A172 (cell line): ENCODE data around the gene SLC7A6. TPM values are rescaled to one million over a fixed set of nuclear protein-coding genes. Genes with fewer than 3 reads are reported as not detected.

ENCODE experiments used
- DNase-seq: peaks from one replicate; pipeline ENCODE4 v3.0.0-alpha.2; 2015; ENCODE audit warnings: low spot score
- total RNA-seq: library from RNA; depleted of rRNA; stranded (reverse); fragments of >200 nt; shearing (Covaris generic); gene quantifications from 2 replicates; pipeline ENCODE4 v1.2.3, GENCODE V29; 2014; rRNA removed

Gene SLC7A6
- total RNA-seq, 1 experiment from 2014 or later, result 8.0 TPM

DNA sequence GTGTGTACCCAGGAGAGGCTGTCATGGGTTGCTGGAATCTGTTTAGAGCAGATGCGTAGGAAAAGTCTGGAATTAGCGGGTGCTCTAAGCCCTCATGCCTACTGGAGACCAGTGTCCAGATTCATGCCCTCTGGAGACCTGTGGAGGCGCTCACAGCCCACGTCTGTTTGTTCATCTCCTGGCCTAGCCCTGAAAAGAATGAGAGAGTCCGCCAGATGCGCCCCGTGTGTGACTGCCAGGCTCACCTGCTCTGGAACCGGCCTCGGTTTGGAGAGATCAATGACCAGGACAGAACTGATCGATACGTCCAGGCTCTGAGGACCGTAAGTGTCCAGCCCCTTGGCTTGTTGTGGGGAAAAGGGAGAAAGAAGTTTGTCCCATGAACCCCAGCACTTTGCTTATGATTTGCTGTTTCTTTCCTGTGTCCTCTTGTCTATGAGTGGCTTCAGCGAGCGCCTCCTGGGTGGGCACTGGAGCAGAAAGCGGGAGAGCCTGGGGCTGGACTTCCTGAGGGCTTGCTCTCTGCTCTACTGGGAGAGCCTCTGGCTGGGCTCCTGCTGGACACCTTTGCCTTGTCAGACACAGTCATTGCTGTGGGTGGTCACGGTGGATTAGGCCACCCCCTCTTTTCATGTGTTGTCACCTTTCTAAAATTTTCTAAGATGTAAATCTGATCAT is 81.8 kb downstream of the SLC7A6 start:
- DNase-seq, result no peak

DNA sequence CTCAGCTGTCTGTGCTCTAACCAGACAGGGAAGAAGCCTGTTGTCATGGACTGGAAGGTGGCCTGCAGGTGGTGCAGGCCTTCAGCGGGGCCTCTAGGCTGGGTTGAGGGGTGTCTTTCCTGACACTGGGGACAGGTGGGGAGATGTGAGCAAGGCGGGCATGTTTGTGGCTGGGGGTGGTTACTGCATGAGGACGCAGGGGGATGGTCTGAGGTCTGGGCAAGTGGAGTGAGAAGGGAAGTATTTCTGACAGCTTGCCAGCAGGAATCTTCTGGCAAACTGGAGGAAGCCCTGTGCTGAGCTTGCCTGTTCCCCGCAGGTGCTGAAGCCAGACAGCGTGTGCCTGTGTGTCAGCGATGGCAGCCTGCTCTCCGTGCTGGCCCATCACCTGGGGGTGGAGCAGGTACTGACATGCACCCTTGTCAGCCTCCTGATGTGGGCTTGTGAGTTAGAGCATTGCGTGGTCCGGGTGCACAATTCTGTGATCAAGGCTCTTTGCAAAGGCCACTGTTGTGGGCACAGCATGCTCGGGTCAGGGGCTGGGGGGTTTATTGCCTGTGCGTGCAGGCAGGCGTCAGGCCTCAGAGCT is 82.7 kb downstream of the SLC7A6 start:
- no peak for DNase-seq

DNA sequence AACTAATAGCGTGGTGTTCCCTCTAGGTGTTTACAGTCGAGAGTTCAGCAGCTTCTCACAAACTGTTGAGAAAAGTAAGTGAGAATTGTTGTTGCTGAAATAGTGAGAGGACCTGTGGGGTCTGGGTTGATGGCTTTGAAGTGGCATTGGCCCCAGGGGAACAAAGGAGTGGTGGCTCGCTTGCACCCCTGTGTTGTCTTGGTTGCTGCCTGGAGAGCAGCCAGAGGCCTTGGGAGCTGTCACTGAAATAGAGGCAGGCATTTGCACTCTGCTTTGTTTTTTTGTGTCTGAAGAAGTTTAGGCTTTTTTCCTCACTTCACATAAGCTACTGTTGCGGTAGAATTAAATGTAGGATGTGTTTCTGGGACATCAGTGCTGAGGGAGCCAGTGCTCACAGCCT is 83.3 kb downstream of the SLC7A6 start:
- no peak for DNase-seq

DNA sequence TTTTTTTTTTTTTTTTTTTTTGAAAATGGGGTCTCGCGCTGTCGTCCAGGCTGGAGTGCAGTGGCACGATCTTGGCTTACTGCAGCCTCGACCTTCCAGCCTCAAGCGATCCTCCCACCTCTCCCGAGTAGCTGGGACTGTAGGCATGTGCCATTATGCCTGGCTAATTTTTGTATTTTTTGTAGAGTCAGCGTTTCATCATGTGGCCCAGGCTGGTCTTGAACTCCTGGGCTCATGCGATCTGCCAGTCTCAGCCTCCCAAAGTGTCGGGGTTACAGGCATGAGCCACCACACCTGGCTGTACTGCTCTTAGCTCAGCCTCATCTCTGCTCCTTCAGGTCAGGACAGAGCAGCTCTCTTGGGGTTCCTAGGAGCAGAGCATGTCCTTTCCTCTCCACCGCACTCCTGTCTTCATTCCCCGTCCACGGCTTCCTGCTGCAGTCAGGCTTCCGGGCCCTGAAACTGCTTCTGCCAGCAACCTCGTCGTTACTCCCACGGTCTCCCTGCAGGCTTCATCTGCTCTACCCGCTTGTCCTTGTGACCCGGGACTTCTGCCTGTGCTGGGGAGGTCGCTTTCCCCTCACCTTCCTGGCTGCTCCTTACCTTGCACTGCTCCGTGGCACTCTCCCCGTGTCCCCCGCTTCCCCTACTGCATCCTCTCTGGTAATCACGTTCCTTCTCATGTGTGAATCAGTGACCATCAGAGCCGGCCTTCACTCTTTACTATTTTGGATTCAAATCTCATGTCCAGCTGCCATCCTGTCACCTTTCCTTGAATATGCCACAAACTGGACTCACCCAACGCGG is 84.5 kb downstream of the SLC7A6 start:
- DNase-seq, result no peak

DNA sequence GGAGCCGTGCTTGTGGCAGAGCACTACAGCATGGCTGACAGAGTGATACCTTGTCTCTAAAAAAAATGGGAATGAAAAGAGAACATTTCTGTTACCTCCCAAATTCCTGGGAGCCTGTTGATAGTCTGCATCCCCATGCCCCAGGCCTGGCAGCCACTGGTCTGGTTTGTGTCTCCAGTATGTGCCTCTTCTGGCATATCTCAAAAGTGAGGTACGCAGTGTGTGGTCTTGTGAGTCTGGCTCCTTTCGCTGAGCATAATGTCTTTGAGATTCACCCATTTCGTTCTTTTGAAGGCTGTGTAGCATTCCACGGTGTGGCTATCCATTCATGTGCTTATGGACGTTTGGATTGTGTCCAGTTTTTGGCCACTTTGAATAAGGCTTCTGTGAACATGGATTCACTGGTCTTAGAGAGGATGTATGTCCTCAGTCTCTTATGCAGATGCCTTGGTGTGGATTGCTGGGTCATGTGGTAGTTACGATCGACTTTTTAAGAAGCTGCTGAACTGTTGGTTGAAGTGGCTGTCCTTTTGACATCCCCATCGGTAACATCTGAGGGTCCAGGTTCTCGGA is 85.6 kb downstream of the SLC7A6 start:
- DNase-seq, result no peak

DNA sequence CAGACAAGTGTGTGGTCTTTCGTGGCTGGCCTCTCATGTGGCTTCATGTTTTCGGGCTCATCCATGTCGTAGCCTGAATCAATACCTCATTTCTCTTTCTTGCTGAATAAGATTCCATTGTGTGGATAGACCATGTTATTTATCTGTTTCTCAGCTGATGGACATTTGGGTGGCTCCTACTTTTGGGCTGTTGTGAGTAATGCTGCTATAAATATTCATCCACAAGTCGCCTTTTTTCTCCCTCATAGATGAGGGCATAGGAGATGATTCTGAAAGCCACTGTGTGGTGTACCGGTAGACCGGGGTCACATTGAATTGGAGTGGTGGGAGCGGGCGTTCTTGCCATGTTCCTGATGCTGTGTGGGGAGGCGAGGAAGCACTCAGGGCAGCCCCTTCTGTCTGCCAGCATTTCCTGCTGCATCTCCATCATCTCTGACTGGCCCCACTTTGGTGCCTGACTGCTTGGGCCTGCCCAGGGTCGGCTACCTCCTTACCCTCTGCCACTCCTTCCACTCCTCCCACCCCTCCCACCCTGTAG is 86.6 kb downstream of the SLC7A6 start:
- DNase-seq, result no peak

Other genes with a start within 250 kb of the SLC7A6 start
- not detected in 2 replicates for gene DPEP2NB, start 248.6 kb upstream of the SLC7A6 start, total RNA-seq
- 9.1 and 10.2 TPM in 2 replicates for gene DDX28, start 241.3 kb upstream of the SLC7A6 start, total RNA-seq
- gene DUS2, start 241.2 kb upstream of the SLC7A6 start, total RNA-seq, result 12.8 and 12.9 TPM in 2 replicates
- gene NFATC3, start 179.2 kb upstream of the SLC7A6 start, total RNA-seq, result 13.4 and 14.3 TPM in 2 replicates
- gene ESRP2, start 28.4 kb upstream of the SLC7A6 start, total RNA-seq, result 0.45 TPM in 1 of 2 replicates, not detected in the other
- 27.7 and 35.1 TPM in 2 replicates for gene PLA2G15, start 19.2 kb upstream of the SLC7A6 start, total RNA-seq
- 19.0 and 23.9 TPM in 2 replicates for gene SLC7A6OS, start 46.4 kb downstream of the SLC7A6 start, total RNA-seq
- gene PRMT7, start 46.5 kb downstream of the SLC7A6 start, total RNA-seq, result 40.2 and 44.6 TPM in 2 replicates
- 0.12 and 0.65 TPM in 2 replicates for gene SMPD3, start 184.0 kb downstream of the SLC7A6 start, total RNA-seq